Esophagus squamous epithelium (tissue), 5 donors: Measurements from ENCODE around the gene TACR2. TPM values are rescaled to one million over a fixed set of nuclear protein-coding genes. Genes with fewer than 3 reads are reported as not detected.
A peak's percentile ranks its signal among the peaks of the same experiment; 100 is the strongest.

Source experiments
- DNase-seq: peaks from one replicate; lab custom pipeline; 2025; lab: John Stamatoyannopoulos, UW
- H3K27ac ChIP-seq, 4 donors: fragments of 200-600 bp; sonication (generic); one replicate each; pipeline ENCODE4 v1.5.1; 2016 to 2019; ENCODE audit warnings: mild to moderate bottlenecking in 1 of 4
- H3K27me3 ChIP-seq, 4 donors: fragments of 200-600 bp; sonication (generic); 1 replicate in 3 of 4; 2 replicates in 1 of 4; pipeline versions ENCODE4 v1.5.1 to v1.6.0; 2017 to 2021; ENCODE audit warnings: antibody characterized with exemption in 1 of 4
- H3K36me3 ChIP-seq, 3 donors: fragments of 200-600 bp; sonication (generic); one replicate each; pipeline ENCODE4 v1.5.1; 2016 to 2019
- H3K4me1 ChIP-seq, 3 donors: fragments of 200-600 bp; sonication (generic); one replicate each; pipeline ENCODE4 v1.5.1; 2017 to 2019
- H3K4me3 ChIP-seq, 4 donors: fragments of 200-600 bp; sonication (generic); 1 replicate in 3 of 4; 2 replicates in 1 of 4; pipeline ENCODE4 v1.5.1; 2016 to 2019; ENCODE audit warnings: mild to moderate bottlenecking in 2 of 4, moderate library complexity in 1 of 4
- H3K9me3 ChIP-seq, 3 donors: fragments of 200-600 bp; sonication (generic); one replicate each; pipeline ENCODE4 v1.5.1; 2016 to 2019
- CTCF ChIP-seq, 6 experiments: fragments of 450-650 bp in 4 of 6; fragments of 200-600 bp in 2 of 6; sonication (generic) in 2 of 6; IDR thresholded peaks; one replicate each; pipeline ENCODE4 v1.5.1; 2016 to 2019; ENCODE audit warnings: antibody characterized with exemption in 6 of 6, mild to moderate bottlenecking in 4 of 6, moderate library complexity in 4 of 6
- POLR2A ChIP-seq, 4 donors: fragments of 450-650 bp; IDR thresholded peaks; one replicate each; pipeline ENCODE4 v1.6.1; 2017; ENCODE audit warnings: antibody characterized with exemption in 4 of 4, mild to moderate bottlenecking in 4 of 4, moderate library complexity in 3 of 4
- WGBS, 2 donors: methylation state at CpG; one replicate each; pipeline ENCODE4 v1.1.5; 2018; 5-methylcytosine and 5-hydroxymethylcytosine counted together
- intact Hi-C: fragments of 100-400 bp; cut with DNase I; formaldehyde crosslinking; loops from one replicate; pipeline ENCODE4 v1.15.0; 2022
- total RNA-seq, 4 donors: library from RNA; depleted of rRNA; stranded (reverse); fragments of >200 nt; gene quantifications; one replicate each; pipeline ENCODE4 v1.1.0, GENCODE V29; 2016
- donor health status: DM: yes; HTN: yes; CAD: no.

TACR2 gene
- total RNA-seq, 4 donors from 2014 or later, result 0.72 to 24.0 (median 4.4) TPM

- 73 to 85% methylated on average over 5 to 6 of the region's 6 CpGs for WGBS, 2 donors
- H3K27me3 ChIP-seq, result no peaks in the 10 kb centered on the region
- intact Hi-C loops, result no loop called here
These were observed 39.5 kb downstream of the TACR2 start for GRCh38 chr10:69377191-69377590.

DNA sequence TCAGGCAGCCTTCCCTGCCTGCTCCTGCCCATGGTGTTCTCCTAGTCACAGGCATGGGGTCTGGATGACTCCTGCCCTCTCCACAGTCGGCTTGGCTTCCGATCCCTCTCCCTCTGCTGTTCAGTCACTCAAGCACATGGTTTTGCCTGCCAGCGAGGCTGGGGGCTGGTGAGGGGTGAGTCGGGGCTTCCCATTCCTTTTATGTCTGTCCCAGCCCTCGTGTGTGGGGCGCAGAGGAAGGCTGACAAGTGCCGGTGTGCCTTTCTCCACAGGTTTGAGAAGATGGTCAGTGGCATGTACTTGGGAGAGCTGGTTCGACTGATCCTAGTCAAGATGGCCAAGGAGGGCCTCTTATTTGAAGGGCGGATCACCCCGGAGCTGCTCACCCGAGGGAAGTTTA is 40.1 kb downstream of the TACR2 start:
- H3K4me3 ChIP-seq, result no peak overlapping the region
- WGBS, 2 donors, result 75 to 89% methylated on average over 2 to 6 of the region's 11 CpGs
- no peaks in the 10 kb centered on the region for H3K9me3 ChIP-seq
- H3K4me1 ChIP-seq, result peaks cover 39 to 71% (median 40%) of the 10 kb centered on the region in 3 donors
- no peak for TF ChIP-seq CTCF (IDR thresholded peaks at IDR 0.05)
- TF ChIP-seq POLR2A (IDR thresholded peaks at IDR 0.05), result no peak
- peak overlapping the region; percentile 78 to 91 (median 89) for H3K27ac ChIP-seq
- H3K36me3 ChIP-seq, result peaks cover 4 to 81% (median 12%) of the 10 kb centered on the region in 3 donors
- intact Hi-C loops, result no loop called here
- H3K27me3 ChIP-seq, result no peaks in the 10 kb centered on the region
- DNase-seq, result no peak

More at GRCh38 chr10:69377191-69377590, 39.5 kb downstream of the TACR2 start:
- Histone ChIP-seq H3K4me1 (peaks cover 36 to 74% (median 39%) of the 10 kb centered on the region in 3 donors), H3K9me3 (no peaks in the 10 kb centered on the region), H3K4me3 (no peak overlapping the region), H3K36me3 (peaks cover 8 to 81% (median 12%) of the 10 kb centered on the region in 3 donors), H3K27ac (peak overlapping the region; percentile 78 to 91 (median 89))
- DNase-seq, result no peak
- no peak for TF ChIP-seq CTCF (IDR thresholded peaks at IDR 0.05)
- TF ChIP-seq POLR2A (IDR thresholded peaks at IDR 0.05), result no peak

DNA sequence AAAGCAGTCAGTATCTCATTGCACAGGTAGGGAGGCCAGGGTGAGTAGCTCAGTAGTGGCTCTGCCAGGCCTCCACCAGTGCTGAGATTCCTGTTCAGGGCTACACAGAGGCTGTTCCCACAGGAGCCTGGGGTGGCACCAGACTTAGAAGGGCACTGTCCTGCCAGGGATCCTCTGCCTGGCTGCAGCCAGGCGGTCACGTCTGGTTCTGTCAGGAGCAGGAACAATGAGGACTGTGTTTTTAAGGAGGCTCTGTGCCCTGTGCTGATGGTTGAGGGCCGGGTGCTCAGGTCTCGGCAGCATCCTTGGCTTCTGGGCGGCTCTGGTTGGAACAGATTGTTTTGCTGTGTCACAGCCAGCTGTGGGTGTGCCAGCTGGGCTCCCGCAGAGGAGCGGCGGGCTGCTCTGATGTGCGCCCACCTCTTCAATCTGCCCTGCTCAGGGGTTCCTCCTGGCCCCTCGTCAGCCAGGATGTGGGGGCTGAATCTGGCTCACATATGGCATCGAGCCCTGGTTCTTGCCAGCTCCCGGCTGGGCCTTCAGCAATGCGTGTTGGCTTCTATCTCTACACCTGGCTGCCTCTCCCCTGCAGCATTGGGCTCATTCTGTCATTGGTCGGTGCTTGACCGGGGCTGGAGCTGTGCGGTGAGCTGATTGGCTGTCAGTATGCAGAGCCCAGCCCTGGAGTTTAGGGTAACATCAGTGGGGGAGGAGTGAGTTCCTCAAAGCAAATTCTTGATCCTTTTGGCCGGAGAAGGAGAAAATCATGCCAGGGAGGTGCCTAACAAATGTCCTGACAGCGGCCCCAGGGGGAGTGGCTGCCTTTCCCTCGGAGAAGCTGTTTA is 41.2 kb downstream of the TACR2 start:
- H3K9me3 ChIP-seq, result no peaks in the 10 kb centered on the region
- DNase-seq, result no peak
- peak overlapping the region in 1 of 4 donors; percentile 47 for H3K4me3 ChIP-seq
- H3K27me3 ChIP-seq, result no peaks in the 10 kb centered on the region
- peaks cover 39 to 68% (median 40%) of the 10 kb centered on the region in 3 donors for H3K4me1 ChIP-seq
- H3K27ac ChIP-seq, result peak overlapping the region; percentile 78 to 91 (median 89)
- intact Hi-C loops, result no loop called here
- peaks cover 12 to 81% (median 17%) of the 10 kb centered on the region in 3 donors for H3K36me3 ChIP-seq
- TF ChIP-seq POLR2A (IDR thresholded peaks at IDR 0.05) (peak in 1 of 4 donors; percentile 48), CTCF (IDR thresholded peaks at IDR 0.05) (peak in 3 of 6 experiments; percentile 13 to 24 (median 13))
- 20 to 26% methylated on average over 12 to 15 of the region's 19 CpGs for WGBS, 2 donors

- peak overlapping the region in 1 of 4 donors; percentile 47 for H3K4me3 ChIP-seq
- TF ChIP-seq POLR2A (IDR thresholded peaks at IDR 0.05), result no peak
- TF ChIP-seq CTCF (IDR thresholded peaks at IDR 0.05), result no peak
- peaks cover 14 to 81% (median 20%) of the 10 kb centered on the region in 3 donors for H3K36me3 ChIP-seq
- WGBS, 2 donors, result 55 to 90% methylated on average over 2 of the region's 2 CpGs
- H3K9me3 ChIP-seq, result no peaks in the 10 kb centered on the region
- intact Hi-C loops, result no loop called here
- DNase-seq, result no peak
- H3K4me1 ChIP-seq, result peaks cover 39 to 66% (median 40%) of the 10 kb centered on the region in 3 donors
- H3K27ac ChIP-seq, result peak overlapping the region; percentile 78 to 91 (median 89)
- H3K27me3 ChIP-seq, result no peaks in the 10 kb centered on the region
These were observed 41.8 kb downstream of the TACR2 start for GRCh38 chr10:69374931-69375306.

DNA sequence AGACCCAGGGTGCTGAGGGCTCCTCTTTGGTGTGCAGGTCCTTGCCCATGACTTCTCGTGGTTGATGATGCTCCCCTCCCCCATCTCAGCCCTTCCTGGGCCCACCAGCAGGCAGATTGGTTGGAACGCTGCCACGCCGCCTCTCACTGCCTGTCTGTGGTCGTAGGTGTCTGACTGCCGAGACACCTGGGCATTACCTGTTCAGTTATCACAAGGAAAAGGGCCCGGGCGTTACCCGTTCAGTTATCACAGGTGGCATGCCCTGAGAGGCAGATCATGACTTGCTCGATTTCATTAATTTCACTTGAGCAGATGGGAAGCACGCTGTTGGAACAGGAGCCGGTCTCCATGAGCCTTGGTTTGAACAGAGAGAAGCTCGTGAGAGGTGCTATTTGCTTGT is 42.5 kb downstream of the TACR2 start:
- WGBS, 2 donors, result 59 to 82% methylated on average over 5 to 9 of the region's 13 CpGs
- TF ChIP-seq POLR2A (IDR thresholded peaks at IDR 0.05) (no peak), CTCF (IDR thresholded peaks at IDR 0.05) (no peak)
- Histone ChIP-seq H3K4me3 (no peak overlapping the region), H3K9me3 (no peaks in the 10 kb centered on the region), H3K27ac (peak overlapping the region; percentile 78 to 91 (median 89)), H3K36me3 (peaks cover 17 to 81% (median 20%) of the 10 kb centered on the region in 3 donors), H3K27me3 (no peaks in the 10 kb centered on the region), H3K4me1 (peaks cover 39 to 66% (median 40%) of the 10 kb centered on the region in 3 donors)
- DNase-seq, result no peak
- intact Hi-C loops, result no loop called here
